CD14-positive monocyte (primary cell): ENCODE results near the gene IPMK. TPM values are rescaled to one million over a fixed set of nuclear protein-coding genes. Genes with fewer than 3 reads are reported as not detected.

Source experiments
- DNase-seq, 3 donors: peaks; one replicate each; pipeline ENCODE4 v3.0.0-alpha.2; 2011 to 2022
- H2AFZ ChIP-seq: 2 replicates; pipeline ENCODE4 v1.6.0; 2012; ENCODE audit warnings: mild to moderate bottlenecking, low read depth, low read length, inconsistent platforms; ENCODE audit not compliant: insufficient read depth, poor library complexity, severe bottlenecking
- H3K27ac ChIP-seq, 2 donors: 1 replicate in 1 of 2; 2 replicates in 1 of 2; pipeline ENCODE4 v1.5.1; 2012 to 2013; ENCODE audit warnings: low read length in 2 of 2, control low read depth in 1 of 2, inconsistent platforms in 1 of 2, low read depth in 1 of 2, mild to moderate bottlenecking in 1 of 2
- H3K27me3 ChIP-seq, 2 donors: one replicate each; pipeline versions ENCODE4 v1.6.0 to v1.6.1; 2011 to 2013; ENCODE audit warnings: low read length in 2 of 2; ENCODE audit not compliant: control insufficient read depth in 2 of 2, insufficient read depth in 2 of 2
- H3K36me3 ChIP-seq, 2 donors: replicated peaks in 1 of 2; 1 replicate in 1 of 2; 2 replicates in 1 of 2; pipeline versions ENCODE4 v1.5.1 to v1.6.1; 2012 to 2013; ENCODE audit warnings: low read length in 2 of 2, control low read depth in 1 of 2, inconsistent platforms in 1 of 2, mild to moderate bottlenecking in 1 of 2; ENCODE audit not compliant: insufficient read depth in 2 of 2, control insufficient read depth in 1 of 2
- H3K4me1 ChIP-seq, 2 donors: 1 replicate in 1 of 2; 2 replicates in 1 of 2; pipeline versions ENCODE4 v1.5.1 to v1.6.1; 2012 to 2013; ENCODE audit warnings: low read length in 2 of 2, control low read depth in 1 of 2, inconsistent platforms in 1 of 2, mild to moderate bottlenecking in 1 of 2, moderate library complexity in 1 of 2; ENCODE audit not compliant: insufficient read depth in 2 of 2, control insufficient read depth in 1 of 2
- H3K4me2 ChIP-seq: replicated peaks from 2 replicates; pipeline ENCODE3; 2012; ENCODE audit warnings: low read length, moderate library complexity, mild to moderate bottlenecking; ENCODE audit not compliant: poor library complexity, severe bottlenecking; ENCODE audit errors: extremely low read depth
- H3K4me3 ChIP-seq, 3 experiments: fragments of 200-600 bp in 1 of 3; sonication (generic) in 1 of 3; replicated peaks in 1 of 3; 1 replicate in 2 of 3; 2 replicates in 1 of 3; pipeline ENCODE4 v1.5.1; 2011 to 2013; ENCODE audit warnings: low read length in 3 of 3, mild to moderate bottlenecking in 3 of 3, control low read depth in 2 of 3, low read depth in 2 of 3, inconsistent platforms in 1 of 3, moderate library complexity in 1 of 3
- H3K79me2 ChIP-seq: 2 replicates; pipeline ENCODE4 v1.6.0; 2012; ENCODE audit warnings: mild to moderate bottlenecking, control low read depth, inconsistent platforms, low read length, moderate library complexity; ENCODE audit not compliant: insufficient read depth
- H3K9ac ChIP-seq: 2 replicates; pipeline ENCODE4 v1.6.0; 2017; ENCODE audit warnings: low read length, mild to moderate bottlenecking; ENCODE audit not compliant: insufficient read depth, poor library complexity, severe bottlenecking
- H3K9me3 ChIP-seq, 2 donors: replicated peaks in 1 of 2; 1 replicate in 1 of 2; 2 replicates in 1 of 2; pipeline versions ENCODE4 v1.5.1 to v1.6.1; 2012 to 2013; ENCODE audit warnings: low read length in 2 of 2, control low read depth in 1 of 2; ENCODE audit not compliant: control insufficient read depth in 1 of 2, insufficient read depth in 1 of 2
- H4K20me1 ChIP-seq: 2 replicates; pipeline ENCODE4 v1.6.0; 2012; ENCODE audit warnings: mild to moderate bottlenecking, low read length, control low read depth, moderate library complexity; ENCODE audit not compliant: insufficient read depth
- H3K27ac Mint-ChIP-seq, 7 donors: one replicate each; pipeline ENCODE4 v1.8.0; 2020; ENCODE audit warnings: mild to moderate bottlenecking in 7 of 7, mixed read lengths in 7 of 7, moderate library complexity in 6 of 7, inconsistent platforms in 2 of 7
- H3K27me3 Mint-ChIP-seq, 3 donors: one replicate each; pipeline ENCODE4 v1.8.0; 2021 to 2022; ENCODE audit warnings: low read depth in 3 of 3, mild to moderate bottlenecking in 3 of 3, mixed read lengths in 3 of 3, moderate library complexity in 3 of 3, inconsistent platforms in 1 of 3
- H3K36me3 Mint-ChIP-seq, 2 donors: one replicate each; pipeline ENCODE4 v1.8.0; 2020; ENCODE audit warnings: mixed read lengths in 2 of 2, inconsistent platforms in 1 of 2, mild to moderate bottlenecking in 1 of 2
- H3K4me1 Mint-ChIP-seq: one replicate; pipeline ENCODE4 v1.8.0; 2020; ENCODE audit warnings: mild to moderate bottlenecking, mixed read lengths
- H3K4me3 Mint-ChIP-seq, 2 donors: one replicate each; pipeline ENCODE4 v1.8.0; 2020; ENCODE audit warnings: mild to moderate bottlenecking in 2 of 2, mixed read lengths in 2 of 2, moderate library complexity in 1 of 2
- H3K9me3 Mint-ChIP-seq, 7 donors: one replicate each; pipeline ENCODE4 v1.8.0; 2020 to 2022; ENCODE audit warnings: mixed read lengths in 7 of 7, mild to moderate bottlenecking in 6 of 7, moderate library complexity in 6 of 7, inconsistent platforms in 2 of 7
- CTCF ChIP-seq: fragments of 200-600 bp; IDR thresholded peaks from one replicate; pipeline ENCODE4 v1.8.0; 2022; ENCODE audit warnings: antibody characterized with exemption, mild to moderate bottlenecking
- WGBS: methylation state at CpG from one replicate; pipeline ENCODE4 v1.1.5; 2013; ENCODE audit warnings: missing lambda C conversion rate; ENCODE audit not compliant: insufficient coverage; 5-methylcytosine and 5-hydroxymethylcytosine counted together
- intact Hi-C, 2 donors: fragments of 100-400 bp; cut with micrococcal nuclease; formaldehyde crosslinking; loops; one replicate each; pipeline versions ENCODE4 v1.15.0 to v1.15.1; 2023
- polyA plus RNA-seq, 3 donors: library from polyadenylated mRNA; depleted of rRNA in 1 of 3; unstranded in 2 of 3; stranded (reverse) in 1 of 3; fragments of 300-500 nt in 2 of 3; fragments of >200 nt in 1 of 3; fragmentation: Illumina TruSeq in 2 of 3; gene quantifications; 1 replicate in 2 of 3; 2 replicates in 1 of 3; pipeline ENCODE4 v1.2.3, GENCODE V29; 2012 to 2021

IPMK gene
- polyA plus RNA-seq, 3 donors: 6.1 to 10.9 (median 8.8) TPM

GRCh38 chr10:58150290-58150689, 117.4 kb downstream of the IPMK start:
- no peak for DNase-seq
- H3K4me3 Mint-ChIP-seq: no peak overlapping the region
- Histone ChIP-seq H3K27ac (no peak overlapping the region), H3K9me3 (no peaks in the 10 kb centered on the region), H3K4me3 (no peak overlapping the region), H3K4me2 (no peak overlapping the region), H3K27me3 (no peaks in the 10 kb centered on the region), H4K20me1 (no peaks in the 10 kb centered on the region), H3K9ac (no peak overlapping the region), H3K79me2 (no peaks in the 10 kb centered on the region), H3K4me1 (no peaks in the 10 kb centered on the region), H2AFZ (no peak overlapping the region), H3K36me3 (no peaks in the 10 kb centered on the region)
- H3K36me3 Mint-ChIP-seq: no peaks in the 10 kb centered on the region
- no peaks in the 10 kb centered on the region for H3K9me3 Mint-ChIP-seq
- no peak overlapping the region for H3K27ac Mint-ChIP-seq
- no CpG with 5 or more reads among the region's 1 CpG for WGBS
- H3K27me3 Mint-ChIP-seq: peaks cover 0 to 2% (median 0%) of the 10 kb centered on the region in 3 donors
- intact Hi-C loops: no loop called here
- TF ChIP-seq CTCF: no peak
- no peaks in the 10 kb centered on the region for H3K4me1 Mint-ChIP-seq

- no peaks in the 10 kb centered on the region for H3K36me3 Mint-ChIP-seq
- no peak overlapping the region for H2AFZ ChIP-seq
- no peak overlapping the region for H3K4me3 Mint-ChIP-seq
- intact Hi-C loops: no loop called here
- no peaks in the 10 kb centered on the region for H3K27me3 ChIP-seq
- H3K27me3 Mint-ChIP-seq: peaks cover 0 to 2% (median 0%) of the 10 kb centered on the region in 3 donors
- no peak overlapping the region for H3K9ac ChIP-seq
- DNase-seq: no peak
- peaks cover 2 to 8% (median 4%) of the 10 kb centered on the region in 7 donors for H3K9me3 Mint-ChIP-seq
- H3K4me1 Mint-ChIP-seq: no peaks in the 10 kb centered on the region
- H3K4me1 ChIP-seq: no peaks in the 10 kb centered on the region
- H3K36me3 ChIP-seq: no peaks in the 10 kb centered on the region
- no peaks in the 10 kb centered on the region for H4K20me1 ChIP-seq
- no peak overlapping the region for H3K4me3 ChIP-seq
- H3K27ac Mint-ChIP-seq: peak overlapping the region in 1 of 7 donors; percentile 36
- TF ChIP-seq CTCF: no peak
- no peak overlapping the region for H3K27ac ChIP-seq
- H3K4me2 ChIP-seq: no peak overlapping the region
- H3K9me3 ChIP-seq: no peaks in the 10 kb centered on the region
- H3K79me2 ChIP-seq: no peaks in the 10 kb centered on the region
Measured at GRCh38 chr10:58143944-58144343, 123.8 kb downstream of the IPMK start.

Other genes with a start within 250 kb of the IPMK start
- gene CISD1, start 1.3 kb upstream of the IPMK start, polyA plus RNA-seq: 10 to 100 TPM in 2 of 3 donors, 1 to 10 TPM in 1; 5.4 to 29.4 (median 24.9) TPM
- gene UBE2D1, start 67.1 kb upstream of the IPMK start, polyA plus RNA-seq: 100 to 1,000 TPM in 2 of 3 donors, 10 to 100 TPM in 1; 47.7 to 119 (median 107) TPM
- gene TFAM, start 117.5 kb upstream of the IPMK start, polyA plus RNA-seq: 10 to 100 TPM in 2 of 3 donors, 1 to 10 TPM in 1; 5.9 to 34.4 (median 33.8) TPM
- under 1 TPM; 0.02 to 0.24 (median 0.14) TPM for gene BICC1, start 245.0 kb upstream of the IPMK start, polyA plus RNA-seq